ENCODE data around the gene SPAG7.

DNA sequence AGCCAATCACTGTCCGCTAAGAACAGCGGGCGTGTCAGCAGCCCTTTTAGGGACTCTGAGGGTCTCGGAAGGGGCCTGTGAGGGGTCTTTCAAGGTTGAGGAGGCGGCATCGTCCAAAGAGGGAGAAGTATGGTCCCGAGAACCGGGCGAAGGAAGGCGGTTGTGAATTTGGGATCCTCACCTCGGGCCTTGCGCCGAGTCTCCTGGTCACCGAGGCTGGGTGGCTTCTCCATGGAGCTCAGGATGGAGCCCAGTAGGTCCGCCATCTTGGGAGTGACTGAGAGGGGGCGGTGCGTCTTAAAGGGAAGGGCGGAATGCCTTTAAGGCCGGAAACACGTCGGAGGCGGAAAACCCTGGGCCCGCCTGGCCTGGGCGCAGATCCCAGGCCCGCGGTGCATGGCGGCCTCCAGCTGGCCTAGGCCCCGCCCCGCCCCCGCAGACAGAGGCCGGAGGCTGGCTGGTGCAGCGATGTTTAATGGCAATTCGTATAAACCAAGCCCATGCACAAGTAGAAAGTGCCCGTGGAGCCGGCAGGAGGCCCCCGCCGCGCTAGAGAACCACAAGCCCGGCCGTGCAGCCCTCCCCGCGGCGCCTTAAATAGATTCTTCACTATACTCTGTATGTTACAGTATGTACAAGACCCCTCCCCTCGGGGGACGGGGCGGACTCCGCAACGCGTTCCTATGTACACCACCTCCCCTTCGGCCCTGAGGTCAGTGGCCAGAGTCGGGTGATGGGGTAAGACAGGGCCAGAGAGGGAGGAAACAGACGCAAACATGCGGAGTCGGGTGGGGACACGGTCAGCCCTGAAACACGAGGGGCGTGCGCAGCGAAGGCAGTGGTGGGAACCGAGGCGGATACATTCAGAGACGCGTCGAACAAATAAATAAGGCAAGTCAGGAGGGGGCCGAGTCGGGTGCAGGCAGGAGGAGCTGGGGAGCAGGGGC is at the start of gene SPAG7:
- TF ChIP-seq, protein P1, sequence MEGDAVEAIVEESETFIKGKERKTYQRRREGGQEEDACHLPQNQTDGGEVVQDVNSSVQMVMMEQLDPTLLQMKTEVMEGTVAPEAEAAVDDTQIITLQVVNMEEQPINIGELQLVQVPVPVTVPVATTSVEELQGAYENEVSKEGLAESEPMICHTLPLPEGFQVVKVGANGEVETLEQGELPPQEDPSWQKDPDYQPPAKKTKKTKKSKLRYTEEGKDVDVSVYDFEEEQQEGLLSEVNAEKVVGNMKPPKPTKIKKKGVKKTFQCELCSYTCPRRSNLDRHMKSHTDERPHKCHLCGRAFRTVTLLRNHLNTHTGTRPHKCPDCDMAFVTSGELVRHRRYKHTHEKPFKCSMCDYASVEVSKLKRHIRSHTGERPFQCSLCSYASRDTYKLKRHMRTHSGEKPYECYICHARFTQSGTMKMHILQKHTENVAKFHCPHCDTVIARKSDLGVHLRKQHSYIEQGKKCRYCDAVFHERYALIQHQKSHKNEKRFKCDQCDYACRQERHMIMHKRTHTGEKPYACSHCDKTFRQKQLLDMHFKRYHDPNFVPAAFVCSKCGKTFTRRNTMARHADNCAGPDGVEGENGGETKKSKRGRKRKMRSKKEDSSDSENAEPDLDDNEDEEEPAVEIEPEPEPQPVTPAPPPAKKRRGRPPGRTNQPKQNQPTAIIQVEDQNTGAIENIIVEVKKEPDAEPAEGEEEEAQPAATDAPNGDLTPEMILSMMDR (IDR thresholded peaks at IDR 0.05 in 2 of 3, conservative IDR thresholded peaks at IDR 0.05 in 1 of 3; ENCODE audit: borderline replicate concordance in 1 of 3, insufficient read depth in 1 of 3, low read depth in 2 of 3, low read length in 2 of 3): no peak
- TF ChIP-seq CEBPB (IDR thresholded peaks at IDR 0.05; ENCODE audit: low read depth): no peak

Measured in HCT116 (cell line).